GM19023 (cell line): ENCODE measurements around the gene APOL2.
"Not testable (repeated sequence)": the region's sequence is repeated elsewhere in the genome, so short reads cannot be mapped to it uniquely, and the experiment has no call there.

Source experiments
- ATAC-seq: cut with Tn5 transposase; IDR thresholded peaks from one replicate; pipeline ENCODE4 v1.9.1; 2021; ENCODE audit warnings: mild to moderate bottlenecking, moderate library complexity; ENCODE audit not compliant: unreplicated experiment

The APOL2 gene

DNA sequence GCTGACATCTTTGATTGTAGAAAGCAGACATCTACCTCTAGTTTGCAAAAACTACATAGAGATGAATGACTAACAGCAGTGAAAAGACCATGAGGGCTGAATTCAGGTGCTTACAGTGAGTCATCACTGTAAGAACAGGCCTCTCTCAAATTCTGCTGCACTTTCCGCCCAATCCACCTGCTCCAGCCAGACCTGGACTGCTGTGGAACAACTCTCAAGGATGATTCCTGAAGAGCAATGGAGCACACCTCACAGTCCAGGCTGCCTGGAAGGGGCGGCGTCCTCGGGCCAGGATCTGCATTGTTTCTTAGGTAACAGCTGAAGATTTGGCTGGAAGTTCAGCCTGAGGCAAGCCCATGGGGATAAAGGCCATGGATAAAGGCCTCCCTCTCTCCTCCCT, 15.1 kb downstream of the APOL2 start:
- no peak for ATAC-seq

GRCh38 chr22:36223504-36223903, 15.8 kb downstream of the APOL2 start:
- no peak for ATAC-seq

- no peak for ATAC-seq
Observed at GRCh38 chr22:36222887-36223450, 16.4 kb downstream of the APOL2 start.

- ATAC-seq = no peak
Observed at GRCh38 chr22:36221799-36222751, 17.3 kb downstream of the APOL2 start.

DNA sequence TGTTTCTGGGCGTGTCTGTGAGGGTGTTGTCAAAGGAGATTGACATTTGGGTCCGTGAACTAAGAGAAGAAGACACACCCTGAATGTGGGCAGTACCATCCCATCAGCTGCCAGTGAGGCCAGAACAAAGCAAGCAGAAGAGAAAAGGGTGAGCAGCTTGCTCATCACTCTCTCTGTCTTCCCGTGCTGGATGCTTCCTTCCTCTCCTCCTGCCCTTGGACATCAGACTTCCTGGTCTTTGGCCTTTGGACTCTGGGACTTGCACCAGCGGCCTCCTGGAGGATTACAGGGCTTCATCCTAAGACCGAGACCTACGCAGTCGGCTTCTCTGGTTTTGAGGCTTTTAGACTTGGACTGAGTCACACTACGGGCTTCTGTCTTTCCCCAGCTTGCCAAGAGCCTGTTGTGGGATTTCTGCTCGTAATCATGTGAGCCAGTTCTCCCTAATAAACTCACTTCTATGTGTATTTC, 18.8 kb downstream of the APOL2 start:
- ATAC-seq = no peak

DNA sequence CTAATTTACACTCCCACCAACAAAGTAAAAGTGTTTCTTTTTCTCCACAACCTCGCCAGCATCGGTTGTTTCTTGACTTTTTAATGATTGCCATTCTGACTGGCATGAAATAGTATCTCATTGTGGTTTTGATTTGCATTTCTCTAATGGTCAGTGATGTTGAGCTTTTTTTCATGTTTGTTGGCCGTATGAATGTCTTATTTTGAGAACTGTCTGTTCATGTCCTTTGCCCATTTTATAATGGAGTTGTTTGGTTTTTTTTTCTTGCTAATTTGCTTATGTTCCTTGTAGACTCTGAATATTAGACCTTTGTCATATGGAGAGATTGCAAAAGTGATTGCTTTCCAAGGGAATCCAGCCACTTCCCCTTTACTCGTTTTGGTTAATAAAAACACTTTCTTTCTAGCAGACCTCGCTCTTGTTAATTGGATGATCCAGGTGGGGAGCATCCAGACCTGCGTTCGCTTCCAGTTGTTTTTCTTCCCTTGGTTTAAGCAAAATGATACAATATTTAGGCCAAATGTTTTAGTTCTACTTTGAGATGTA, 20.6 kb downstream of the APOL2 start:
- no peak for ATAC-seq

- no peak for ATAC-seq
Observed at GRCh38 chr22:36215981-36216380, 23.3 kb downstream of the APOL2 start.

DNA sequence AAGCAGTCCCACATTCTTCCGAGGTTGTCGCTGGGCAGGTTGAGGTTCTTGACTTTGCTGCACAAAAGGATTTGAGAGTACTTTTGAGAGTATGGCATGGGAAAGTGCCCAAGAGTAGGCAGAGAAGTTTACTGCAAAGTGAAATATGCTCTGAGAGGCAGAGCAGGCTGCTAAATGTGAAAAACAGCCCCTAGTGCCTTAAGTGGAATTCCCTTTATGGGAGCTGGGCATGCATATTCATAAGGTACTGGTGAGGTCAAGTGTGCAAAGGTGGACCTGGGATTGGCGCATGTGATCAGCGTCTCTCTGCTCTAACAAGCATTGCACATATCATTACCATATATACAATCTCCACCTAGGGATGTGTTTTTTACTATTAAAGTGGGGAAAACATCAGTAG, 25.7 kb downstream of the APOL2 start:
- ATAC-seq = no peak

DNA sequence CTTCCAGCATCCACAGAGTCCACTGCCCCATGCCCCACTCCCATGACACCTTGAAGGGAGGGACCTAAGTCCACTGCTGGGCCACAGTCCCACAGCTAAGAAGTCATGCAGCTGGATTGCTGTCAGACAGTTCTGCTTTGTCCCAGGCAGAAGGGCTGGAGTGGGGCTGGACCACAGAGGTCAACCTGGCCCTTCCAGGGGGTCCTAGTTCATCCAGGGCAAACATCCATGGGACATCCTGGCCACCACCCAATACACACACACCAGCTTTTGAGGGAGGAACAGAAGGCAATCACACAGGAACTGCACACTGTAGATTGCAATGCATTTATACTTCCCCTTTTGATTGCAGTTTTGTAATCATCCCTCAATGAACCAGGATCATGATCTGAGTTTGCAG, 26.4 kb downstream of the APOL2 start:
- ATAC-seq = no peak

DNA sequence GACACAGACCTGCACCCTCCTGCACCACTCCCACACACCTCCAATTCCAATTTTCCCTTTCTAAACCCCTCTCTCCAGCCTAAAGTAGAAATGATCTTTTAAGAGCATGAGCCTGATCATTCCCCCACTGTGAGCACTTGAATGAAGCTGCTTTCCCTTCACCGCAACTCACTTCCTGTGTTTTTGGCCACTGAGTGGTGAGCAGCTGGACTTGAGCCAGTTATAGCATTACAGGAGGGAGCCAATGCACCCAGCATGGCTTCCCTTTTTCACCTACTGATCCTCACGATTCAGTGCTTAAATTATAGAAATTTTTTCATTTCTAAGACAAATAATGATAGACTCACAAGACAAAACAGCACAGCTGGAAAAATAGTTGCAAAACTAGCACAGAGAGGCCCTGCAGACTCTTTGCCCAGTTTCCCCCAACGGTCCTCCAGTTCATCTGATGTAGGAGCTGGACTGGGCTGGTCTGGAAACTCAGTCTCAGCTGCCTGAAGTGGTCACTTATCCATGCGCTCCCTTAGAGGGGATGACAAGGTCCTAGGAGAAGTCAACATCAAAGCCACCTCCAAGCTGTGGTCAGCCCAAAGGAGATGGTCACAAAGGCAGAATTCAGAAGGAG, 28.0 kb downstream of the APOL2 start:
- no peak for ATAC-seq

DNA sequence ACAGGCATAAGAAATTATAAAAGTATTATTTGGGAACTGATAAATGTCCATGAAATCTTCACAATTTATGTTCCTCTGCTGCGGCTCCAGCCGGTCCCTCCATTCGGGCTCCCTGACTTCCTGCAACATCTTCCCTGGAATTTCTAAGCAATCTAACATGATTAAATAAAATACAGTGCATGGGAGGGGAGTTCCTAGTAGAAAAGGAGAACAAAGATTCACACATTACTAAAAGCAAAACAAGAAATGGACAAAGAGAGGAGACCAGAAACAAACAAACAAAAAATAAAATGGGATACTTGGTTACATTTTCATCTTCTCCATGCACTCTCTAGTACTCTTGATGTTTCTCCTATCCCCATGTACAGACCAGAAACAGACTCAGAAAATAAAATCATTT, 29.1 kb downstream of the APOL2 start:
- no peak for ATAC-seq

DNA sequence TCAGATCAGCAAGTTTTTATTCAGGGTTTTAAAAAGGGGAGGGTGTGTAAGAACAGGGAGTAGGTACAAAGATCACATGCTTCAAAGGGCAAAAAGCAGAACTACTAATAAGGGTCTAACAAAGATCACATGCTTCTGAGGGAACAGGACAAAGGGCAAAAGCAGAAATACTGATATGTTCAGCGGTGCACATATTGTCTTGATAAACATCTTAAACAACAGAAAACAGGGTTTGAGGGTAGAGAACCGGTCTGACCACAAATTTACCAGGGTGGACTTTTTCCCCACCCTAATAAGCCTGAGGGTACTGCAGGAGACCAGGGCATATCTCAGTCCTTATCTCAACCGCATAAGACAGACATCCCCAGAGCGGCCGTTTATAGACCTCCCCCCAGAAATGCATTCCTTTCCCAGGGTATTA, 29.8 kb downstream of the APOL2 start:
- not testable (repeated sequence) for ATAC-seq

- no peak for ATAC-seq
Observed at GRCh38 chr22:36208914-36209313, 30.4 kb downstream of the APOL2 start.

GRCh38 chr22:36208162-36208765, 31.1 kb downstream of the APOL2 start:
- no peak for ATAC-seq

GRCh38 chr22:36206255-36206654, 33.1 kb downstream of the APOL2 start:
- no peak for ATAC-seq

DNA sequence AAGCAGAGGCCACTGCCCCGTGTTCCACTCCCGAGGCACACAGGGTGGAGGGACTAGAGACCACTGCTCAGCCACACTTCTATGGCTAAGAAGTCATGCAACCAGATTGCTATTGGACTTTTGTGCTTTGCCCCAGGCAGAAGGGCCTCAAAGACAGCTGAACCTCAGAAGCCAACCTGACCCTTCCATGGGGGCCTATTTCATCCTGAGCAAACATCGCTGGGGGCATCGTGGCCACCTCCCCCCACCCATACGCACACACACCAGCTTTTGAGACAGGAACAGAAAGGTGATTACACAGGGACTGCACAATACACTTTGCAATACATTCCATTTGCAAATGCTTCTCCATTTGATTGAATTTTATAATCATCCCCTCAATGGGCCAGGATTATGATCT, 33.8 kb downstream of the APOL2 start:
- ATAC-seq = not testable (repeated sequence)

DNA sequence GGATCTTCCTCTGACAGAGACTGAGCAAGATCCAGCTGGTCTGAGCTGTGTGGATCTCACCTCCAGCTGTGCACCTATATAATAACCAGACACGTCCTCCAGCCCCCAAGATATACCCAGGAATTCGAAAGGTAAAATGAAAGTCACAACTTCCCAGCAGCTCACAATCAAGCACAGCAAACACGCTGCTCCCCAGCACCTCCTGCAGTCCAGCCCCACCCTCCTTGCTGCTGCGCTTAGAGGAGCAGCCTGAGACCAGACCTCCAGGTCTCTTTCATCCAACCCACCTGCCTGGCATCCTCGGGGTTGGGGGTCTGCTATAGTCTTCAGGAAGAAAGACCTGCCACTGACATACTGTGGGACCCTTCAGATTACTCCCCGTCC, 34.7 kb downstream of the APOL2 start:
- ATAC-seq = no peak

GRCh38 chr22:36204001-36204631, 35.2 kb downstream of the APOL2 start:
- ATAC-seq = no peak

GRCh38 chr22:36203441-36203840, 35.9 kb downstream of the APOL2 start:
- not testable (repeated sequence) for ATAC-seq

GRCh38 chr22:36202906-36203305, 36.4 kb downstream of the APOL2 start:
- ATAC-seq = not testable (repeated sequence)
